K562 (cell line): Measurements from ENCODE around the gene EAF2. TPM values are rescaled to one million over a fixed set of nuclear protein-coding genes. Genes with fewer than 3 reads are reported as not detected.
A peak's percentile ranks its signal among the peaks of the same experiment; 100 is the strongest.

ENCODE experiments used
- CBFA2T2 ChIP-seq: fragments of 450-650 bp; conservative IDR thresholded peaks from 2 replicates; pipeline ENCODE4 v1.6.1; 2017; ENCODE audit warnings: mild to moderate bottlenecking
- COPS2 ChIP-seq: fragments of 450-650 bp; conservative IDR thresholded peaks from 2 replicates; pipeline ENCODE4 v1.6.1; 2016; ENCODE audit warnings: mild to moderate bottlenecking, moderate library complexity
- ESRRA ChIP-seq: fragments of 450-650 bp; IDR thresholded peaks from 2 replicates; pipeline ENCODE4 v1.6.1; 2014; ENCODE audit warnings: low read depth, mild to moderate bottlenecking, moderate library complexity, borderline replicate concordance
- FOXM1 ChIP-seq, 2 experiments: fragments of 450-650 bp in 1 of 2; sonication (generic) in 1 of 2; formaldehyde crosslinking in 1 of 2; IDR thresholded peaks; 2 replicates each; pipeline versions ENCODE4 v1.6.1 to v1.9.0; 2017 to 2022; ENCODE audit warnings: low read depth in 2 of 2, mild to moderate bottlenecking in 2 of 2, missing genetic modification reagents in 1 of 2, moderate library complexity in 1 of 2
- HDAC1 ChIP-seq, 2 experiments: fragments of 450-650 bp; IDR thresholded peaks; 2 replicates each; pipeline ENCODE4 v1.6.1; 2016 to 2017; ENCODE audit warnings: inconsistent platforms in 1 of 2, mild to moderate bottlenecking in 1 of 2, moderate library complexity in 1 of 2
- MAZ ChIP-seq, 2 experiments: fragments of 450-650 bp in 1 of 2; sonication (generic) in 1 of 2; formaldehyde crosslinking; IDR thresholded peaks in 1 of 2; conservative IDR thresholded peaks in 1 of 2; 2 replicates each; pipeline versions ENCODE4 v1.4.0 to v1.5.0; 2020; ENCODE audit warnings: mild to moderate bottlenecking in 1 of 2, missing genetic modification reagents in 1 of 2
- MCM2 ChIP-seq: fragments of 450-650 bp; IDR thresholded peaks from 2 replicates; pipeline ENCODE4 v1.6.1; 2017; ENCODE audit warnings: low read depth, mild to moderate bottlenecking
- MYNN ChIP-seq, 2 experiments: sonication (generic); formaldehyde crosslinking in 1 of 2; IDR thresholded peaks; 2 replicates each; pipeline versions ENCODE4 v1.5.0 to v1.6.1; 2016 to 2020; ENCODE audit warnings: antibody characterized with exemption in 1 of 2, missing genetic modification reagents in 1 of 2
- POLR2B ChIP-seq: fragments of 450-650 bp; IDR thresholded peaks from 2 replicates; pipeline ENCODE4 v1.6.1; 2018; ENCODE audit warnings: low read depth; ENCODE audit not compliant: partially characterized antibody
- POLR2G ChIP-seq: fragments of 200-400 bp; formaldehyde crosslinking; IDR thresholded peaks from 2 replicates; pipeline ENCODE4 v1.6.1; 2017; ENCODE audit warnings: low read depth, mild to moderate bottlenecking, antibody characterized with exemption, low read length, moderate library complexity
- RBM22 ChIP-seq: fragments of 200-400 bp; formaldehyde crosslinking; IDR thresholded peaks from 2 replicates; pipeline ENCODE4 v1.6.1; 2018; ENCODE audit warnings: low read length, low read depth; ENCODE audit not compliant: poor library complexity, severe bottlenecking
- SREBF1 ChIP-seq: fragments of 150-350 bp; IDR thresholded peaks from 2 replicates; pipeline ENCODE4 v1.6.1; 2014; ENCODE audit warnings: antibody characterized with exemption, low read depth, low read length, borderline replicate concordance
- TBP ChIP-seq: optimal IDR thresholded peaks from 2 replicates; pipeline ENCODE3; 2011; ENCODE audit warnings: low read depth, low read length, improper control_type of control experiment
- TCFL5 ChIP-seq: fragments of 250-450 bp; sonication (Bioruptor Pico); conservative IDR thresholded peaks from 2 replicates; pipeline ENCODE4 v1.6.1; 2021; ENCODE audit warnings: mild to moderate bottlenecking, moderate library complexity, matching md5 sums
- ZBED1 ChIP-seq: IDR thresholded peaks from 2 replicates; pipeline ENCODE4 v1.6.1; 2014
- ZEB2 ChIP-seq: fragments of 450-650 bp; IDR thresholded peaks from 2 replicates; pipeline ENCODE4 v1.6.1; 2016
- ZFP1 ChIP-seq: fragments of 450-650 bp; formaldehyde crosslinking; IDR thresholded peaks from 2 replicates; pipeline ENCODE4 v1.4.0; 2020; ENCODE audit warnings: mild to moderate bottlenecking, mixed read lengths
- polyA plus RNA-seq, 8 experiments: library from polyadenylated mRNA; depleted of rRNA in 4 of 8; stranded (reverse) in 5 of 8; unstranded in 3 of 8; fragments of >200 nt; fragmentation: Nextera tagmentation in 2 of 8; fragmentation: Illumina TruSeq in 1 of 8; extraction: Ambion mirVana in 2 of 8; extraction: Trizol in 1 of 8; gene quantifications; 2 replicates each; pipeline versions ENCODE4 v1.2.1 to v1.2.3, GENCODE V29; 2011 to 2014; ENCODE audit warnings: inconsistent platforms in 1 of 8, missing spikeins in 1 of 8
- total RNA-seq, 7 experiments: library from RNA; depleted of rRNA in 6 of 7; stranded (reverse); fragments of >200 nt in 6 of 7; fragmentation: Illumina TruSeq in 2 of 7; extraction: Trizol in 2 of 7; gene quantifications; 2 replicates each; pipeline versions ENCODE4 v1.2.1 to v1.2.3, GENCODE V29; 2011 to 2021; ENCODE audit warnings: low replicate concordance in 1 of 7
- TF ChIP-seq, protein P1 (sequence below): IDR thresholded peaks from 2 replicates; pipeline ENCODE4 v1.6.1; 2016; ENCODE audit warnings: missing genetic modification characterization, missing compliant biosample characterization
- TF ChIP-seq, protein P2 (sequence below), 3 experiments: IDR thresholded peaks in 2 of 3; conservative IDR thresholded peaks in 1 of 3; 2 replicates each; pipeline ENCODE4 v1.5.1; 2011 to 2012; ENCODE audit warnings: low read length in 3 of 3, mild to moderate bottlenecking in 3 of 3, control low read depth in 2 of 3, improper control_type of control experiment in 1 of 3, inconsistent platforms in 1 of 3, low read depth in 1 of 3, mixed read lengths in 1 of 3, moderate library complexity in 1 of 3; ENCODE audit not compliant: insufficient read depth in 2 of 3
- TF ChIP-seq, protein P3 (sequence below): sonication (generic); formaldehyde crosslinking; IDR thresholded peaks from 2 replicates; pipeline ENCODE4 v1.8.0; 2022; ENCODE audit warnings: mild to moderate bottlenecking, missing genetic modification reagents
- TF ChIP-seq, protein P4 (sequence below): sonication (generic); formaldehyde crosslinking; IDR thresholded peaks from 2 replicates; pipeline ENCODE4 v1.8.0; 2022; ENCODE audit warnings: missing genetic modification reagents, mild to moderate bottlenecking, moderate library complexity, borderline replicate concordance

Gene EAF2
- total and polyA plus RNA-seq, 9 of the 15 experiments (the other 6 are each of a cell fraction or from before 2014, with no cell fraction given), result 3.8 to 17.3 (median 6.9) TPM

DNA sequence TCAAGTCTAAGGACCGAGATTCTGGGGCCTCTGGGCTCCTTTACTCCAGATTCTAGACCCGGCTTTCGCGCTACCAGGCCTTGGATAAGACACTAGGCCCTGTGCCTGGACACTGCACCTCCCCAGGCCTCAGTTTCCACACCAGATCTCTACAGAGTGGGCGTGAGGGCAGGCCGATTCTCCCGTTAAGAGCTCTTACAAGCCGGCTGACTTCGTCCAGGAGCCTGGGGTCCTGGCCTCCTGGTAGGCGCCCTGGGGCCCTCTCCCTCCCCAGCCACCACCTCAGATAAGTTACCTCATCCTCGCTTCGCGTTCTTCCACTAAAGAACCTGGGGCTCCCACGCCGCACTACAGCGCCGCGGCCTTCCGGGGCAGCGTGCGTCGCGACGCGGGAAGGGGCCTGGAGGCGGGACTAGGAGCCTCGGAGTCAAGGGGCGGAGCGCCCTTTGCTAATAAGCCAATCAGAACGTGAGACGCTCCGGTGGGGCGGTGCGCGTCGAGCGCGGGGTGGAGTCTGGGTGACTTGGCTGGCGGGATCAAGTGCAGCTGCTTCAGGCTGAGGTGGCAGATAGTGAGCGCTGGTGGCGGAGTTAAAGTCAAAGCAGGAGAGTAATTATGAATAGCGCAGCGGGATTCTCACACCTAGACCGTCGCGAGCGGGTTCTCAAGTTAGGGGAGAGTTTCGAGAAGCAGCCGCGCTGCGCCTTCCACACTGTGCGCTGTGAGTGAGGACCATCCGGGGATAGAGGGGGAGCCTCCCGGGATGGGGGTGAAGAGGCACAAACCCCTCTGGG lies at the start of gene EAF2, which contains the start of gene IQCB1 (continued):
- TF ChIP-seq HDAC1 (IDR thresholded peaks at IDR 0.05) (no peak), POLR2G (peak; percentile 93), ZBED1 (no peak), TCFL5 (no peak), ZFP1 (CRISPR knock-in tag) (no peak), MCM2 (no peak), ZEB2 (no peak), MAZ (CRISPR knock-in tag; conservative IDR thresholded peaks at IDR 0.05 in 1 of 2, IDR thresholded peaks at IDR 0.05 in 1 of 2) (peak in 1 of 2 experiments; percentile 41; a peak in 1 of 4 replicates), ESRRA (peak; percentile 15; the same call in 1 of the 2 replicates), FOXM1 (IDR thresholded peaks at IDR 0.05; ENCODE audit: low read depth) (no peak), FOXM1 (CRISPR knock-in tag; IDR thresholded peaks at IDR 0.05; ENCODE audit: low read depth) (no peak), TBP (peak; percentile 83), RBM22 (no peak), CBFA2T2 (peak; percentile 20; the same call in 1 of the 2 replicates), COPS2 (no peak), POLR2B (peak; percentile 58), SREBF1 (no peak), MYNN (IDR thresholded peaks at IDR 0.05) (no peak), MYNN (CRISPR knock-in tag; IDR thresholded peaks at IDR 0.05) (no peak)
- TF ChIP-seq, protein P1, sequence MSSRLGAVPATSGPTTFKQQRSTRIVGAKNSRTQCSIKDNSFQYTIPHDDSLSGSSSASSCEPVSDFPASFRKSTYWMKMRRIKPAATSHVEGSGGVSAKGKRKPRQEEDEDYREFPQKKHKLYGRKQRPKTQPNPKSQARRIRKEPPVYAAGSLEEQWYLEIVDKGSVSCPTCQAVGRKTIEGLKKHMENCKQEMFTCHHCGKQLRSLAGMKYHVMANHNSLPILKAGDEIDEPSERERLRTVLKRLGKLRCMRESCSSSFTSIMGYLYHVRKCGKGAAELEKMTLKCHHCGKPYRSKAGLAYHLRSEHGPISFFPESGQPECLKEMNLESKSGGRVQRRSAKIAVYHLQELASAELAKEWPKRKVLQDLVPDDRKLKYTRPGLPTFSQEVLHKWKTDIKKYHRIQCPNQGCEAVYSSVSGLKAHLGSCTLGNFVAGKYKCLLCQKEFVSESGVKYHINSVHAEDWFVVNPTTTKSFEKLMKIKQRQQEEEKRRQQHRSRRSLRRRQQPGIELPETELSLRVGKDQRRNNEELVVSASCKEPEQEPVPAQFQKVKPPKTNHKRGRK (tag), result no peak
- TF ChIP-seq, protein P2, sequence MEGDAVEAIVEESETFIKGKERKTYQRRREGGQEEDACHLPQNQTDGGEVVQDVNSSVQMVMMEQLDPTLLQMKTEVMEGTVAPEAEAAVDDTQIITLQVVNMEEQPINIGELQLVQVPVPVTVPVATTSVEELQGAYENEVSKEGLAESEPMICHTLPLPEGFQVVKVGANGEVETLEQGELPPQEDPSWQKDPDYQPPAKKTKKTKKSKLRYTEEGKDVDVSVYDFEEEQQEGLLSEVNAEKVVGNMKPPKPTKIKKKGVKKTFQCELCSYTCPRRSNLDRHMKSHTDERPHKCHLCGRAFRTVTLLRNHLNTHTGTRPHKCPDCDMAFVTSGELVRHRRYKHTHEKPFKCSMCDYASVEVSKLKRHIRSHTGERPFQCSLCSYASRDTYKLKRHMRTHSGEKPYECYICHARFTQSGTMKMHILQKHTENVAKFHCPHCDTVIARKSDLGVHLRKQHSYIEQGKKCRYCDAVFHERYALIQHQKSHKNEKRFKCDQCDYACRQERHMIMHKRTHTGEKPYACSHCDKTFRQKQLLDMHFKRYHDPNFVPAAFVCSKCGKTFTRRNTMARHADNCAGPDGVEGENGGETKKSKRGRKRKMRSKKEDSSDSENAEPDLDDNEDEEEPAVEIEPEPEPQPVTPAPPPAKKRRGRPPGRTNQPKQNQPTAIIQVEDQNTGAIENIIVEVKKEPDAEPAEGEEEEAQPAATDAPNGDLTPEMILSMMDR (IDR thresholded peaks at IDR 0.05 in 2 of 3, conservative IDR thresholded peaks at IDR 0.05 in 1 of 3; ENCODE audit: insufficient read depth in 2 of 3, low read depth in 1 of 3, low read length in 3 of 3), result peak in 1 of 3 experiments; percentile 8; a peak in 1 of 6 replicates
- TF ChIP-seq, protein P3, sequence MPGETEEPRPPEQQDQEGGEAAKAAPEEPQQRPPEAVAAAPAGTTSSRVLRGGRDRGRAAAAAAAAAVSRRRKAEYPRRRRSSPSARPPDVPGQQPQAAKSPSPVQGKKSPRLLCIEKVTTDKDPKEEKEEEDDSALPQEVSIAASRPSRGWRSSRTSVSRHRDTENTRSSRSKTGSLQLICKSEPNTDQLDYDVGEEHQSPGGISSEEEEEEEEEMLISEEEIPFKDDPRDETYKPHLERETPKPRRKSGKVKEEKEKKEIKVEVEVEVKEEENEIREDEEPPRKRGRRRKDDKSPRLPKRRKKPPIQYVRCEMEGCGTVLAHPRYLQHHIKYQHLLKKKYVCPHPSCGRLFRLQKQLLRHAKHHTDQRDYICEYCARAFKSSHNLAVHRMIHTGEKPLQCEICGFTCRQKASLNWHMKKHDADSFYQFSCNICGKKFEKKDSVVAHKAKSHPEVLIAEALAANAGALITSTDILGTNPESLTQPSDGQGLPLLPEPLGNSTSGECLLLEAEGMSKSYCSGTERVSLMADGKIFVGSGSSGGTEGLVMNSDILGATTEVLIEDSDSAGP (CRISPR knock-in tag), result no peak
- TF ChIP-seq, protein P4, sequence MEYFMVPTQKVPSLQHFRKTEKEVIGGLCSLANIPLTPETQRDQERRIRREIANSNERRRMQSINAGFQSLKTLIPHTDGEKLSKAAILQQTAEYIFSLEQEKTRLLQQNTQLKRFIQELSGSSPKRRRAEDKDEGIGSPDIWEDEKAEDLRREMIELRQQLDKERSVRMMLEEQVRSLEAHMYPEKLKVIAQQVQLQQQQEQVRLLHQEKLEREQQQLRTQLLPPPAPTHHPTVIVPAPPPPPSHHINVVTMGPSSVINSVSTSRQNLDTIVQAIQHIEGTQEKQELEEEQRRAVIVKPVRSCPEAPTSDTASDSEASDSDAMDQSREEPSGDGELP (CRISPR knock-in tag), result peak; percentile 94
